CD4-positive, alpha-beta T cell treated with Interleukin-17A for 4 hours (primary cell): ENCODE results near the gene PDGFB.

ENCODE experiments used
- DNase-seq: peaks from one replicate; pipeline ENCODE4 v3.0.0-alpha.2; 2020; ENCODE audit warnings: mixed read lengths

PDGFB gene

DNA sequence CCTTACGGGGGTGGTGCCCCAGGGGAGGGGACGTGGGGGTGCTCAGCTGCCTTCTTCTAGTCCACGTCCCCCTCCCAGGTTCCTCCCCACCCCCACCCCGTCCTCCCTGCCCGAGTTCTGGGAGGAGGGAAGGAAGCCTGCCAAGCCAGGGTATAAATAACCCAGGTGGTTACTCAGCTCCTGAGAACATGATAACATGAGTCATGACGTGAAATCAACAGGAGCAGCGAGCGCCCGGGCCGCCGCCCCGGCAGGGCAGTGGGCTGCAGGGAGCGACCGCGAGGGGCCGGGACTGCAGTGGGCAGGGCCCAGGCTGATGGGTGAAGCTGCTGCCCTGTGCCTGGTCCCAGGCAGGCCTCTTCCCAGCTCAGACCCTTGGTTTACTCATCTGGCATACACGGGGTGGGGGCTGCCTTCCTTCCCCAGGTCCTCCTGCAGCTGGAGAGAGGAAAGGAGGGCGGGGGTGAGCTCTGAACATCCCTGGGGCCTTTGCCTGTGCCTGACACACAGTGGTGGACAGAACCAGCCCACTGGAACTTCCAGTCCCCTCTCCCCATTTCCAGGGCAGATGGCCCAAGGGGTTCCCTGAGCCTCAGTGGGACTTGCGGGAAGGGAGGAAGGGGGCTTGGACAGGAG, 8.8 kb upstream of the PDGFB start:
- DNase-seq: peak; percentile 59

- DNase-seq: no peak
These were observed 8.0 kb upstream of the PDGFB start for GRCh38 chr22:39252461-39253434.

- DNase-seq: no peak
These were observed 7.1 kb upstream of the PDGFB start for GRCh38 chr22:39251762-39252460.

- DNase-seq: no peak
These were observed 6.1 kb upstream of the PDGFB start for GRCh38 chr22:39250838-39251237.

- no peak for DNase-seq
These were observed 5.3 kb upstream of the PDGFB start for GRCh38 chr22:39250131-39250530.

DNA sequence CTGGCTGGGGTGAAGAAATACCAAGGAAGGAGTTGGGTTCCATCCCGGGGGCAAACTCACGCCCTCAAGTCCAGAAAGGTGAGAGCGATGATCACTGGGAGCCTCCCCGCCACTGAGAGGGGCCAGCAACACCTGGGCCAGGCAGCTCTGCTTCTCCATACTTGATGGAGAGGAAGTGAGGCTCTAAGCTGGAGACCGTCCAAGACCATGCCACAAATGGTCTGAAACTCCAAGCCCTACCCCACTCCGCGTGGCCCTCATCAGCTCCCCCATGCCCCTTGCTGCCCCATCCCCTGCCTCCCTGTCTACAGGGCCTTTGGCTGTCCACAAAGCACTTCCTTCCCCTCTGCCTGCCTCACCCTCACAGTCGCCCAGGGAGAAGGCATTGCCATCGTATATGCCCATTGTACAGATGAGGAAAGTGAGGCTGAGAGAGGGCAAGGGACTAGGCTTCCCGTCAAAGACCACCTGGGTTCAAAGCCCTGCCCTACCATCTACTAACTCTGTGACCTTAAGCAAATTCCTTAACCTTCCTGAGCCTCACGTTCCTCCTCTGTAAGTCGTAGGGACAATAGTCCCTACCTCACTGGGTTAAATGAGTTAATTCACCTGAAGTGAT, 4.4 kb upstream of the PDGFB start:
- DNase-seq: no peak

DNA sequence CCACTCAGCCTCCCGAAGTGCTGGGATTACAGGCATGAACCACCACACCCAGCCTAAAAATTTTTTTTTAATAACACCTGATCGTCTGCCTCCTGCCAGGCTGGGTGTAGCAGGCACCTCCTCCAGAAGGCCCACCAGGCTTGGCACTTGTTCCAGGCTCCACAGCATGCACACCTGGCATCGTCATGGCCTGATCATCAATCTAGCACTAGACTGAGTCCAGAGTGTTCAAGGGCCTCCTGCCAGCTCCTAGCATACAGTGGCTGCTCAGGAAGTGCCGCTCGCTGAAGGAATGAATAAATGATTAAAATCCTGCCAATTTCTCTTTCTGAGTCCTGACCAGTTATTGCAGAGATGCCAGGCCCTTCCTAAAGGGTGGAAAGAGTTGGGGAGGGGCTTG, 3.5 kb upstream of the PDGFB start:
- no peak for DNase-seq

- DNase-seq: no peak
These were observed 2.6 kb upstream of the PDGFB start for GRCh38 chr22:39247361-39247760.

DNA sequence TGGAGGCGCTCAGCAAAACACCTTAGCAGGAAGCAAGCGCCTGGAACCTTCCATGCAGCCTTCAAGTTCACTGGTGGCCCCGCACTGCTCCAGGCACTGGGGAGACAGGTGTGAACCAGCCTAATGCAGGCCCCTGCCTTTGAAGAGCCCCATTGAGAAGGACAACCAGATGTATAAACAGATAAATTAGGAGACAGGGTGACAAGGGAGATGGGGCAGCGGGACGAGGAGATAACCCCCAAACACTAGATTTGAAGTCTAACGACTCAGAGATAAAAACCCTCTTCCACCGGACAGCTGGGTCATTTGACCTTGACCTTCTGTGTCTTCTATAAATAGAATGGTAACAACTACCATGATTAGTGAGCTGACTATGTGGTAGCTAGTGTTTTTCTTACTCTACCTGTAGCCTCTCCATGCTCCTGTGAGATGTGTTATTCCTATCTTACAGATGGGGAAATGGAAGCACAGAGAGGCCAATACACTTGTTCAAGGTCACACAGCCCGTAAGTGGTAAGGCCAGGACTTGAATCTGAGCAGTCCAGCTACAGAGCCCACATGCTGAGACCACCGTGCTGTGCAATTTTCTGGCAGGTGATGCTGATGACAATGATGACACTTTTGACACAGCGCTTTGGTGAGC, 2.0 kb upstream of the PDGFB start:
- DNase-seq: no peak

DNA sequence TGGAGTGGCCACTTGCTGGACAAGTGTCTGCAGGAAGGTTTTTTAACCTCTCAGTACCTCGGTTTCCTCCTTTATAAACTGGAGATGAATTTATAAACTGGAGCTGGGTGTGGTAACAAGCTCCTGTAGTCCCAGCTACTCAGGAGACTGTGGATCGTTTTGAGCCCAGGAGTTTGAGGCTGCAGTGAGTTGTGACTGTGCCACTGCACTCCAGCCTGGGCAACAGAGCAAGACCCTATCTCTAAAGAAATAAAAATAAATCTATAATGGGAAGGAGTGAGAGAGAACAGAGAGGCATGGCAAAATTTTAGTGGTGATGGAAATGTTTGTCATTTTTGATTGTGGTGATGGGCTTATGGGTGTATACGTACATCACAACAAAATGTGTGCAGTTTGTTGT, 1.4 kb upstream of the PDGFB start:
- DNase-seq: no peak

GRCh38 chr22:39245130-39246039, 603 bp upstream of the PDGFB start:
- DNase-seq: no peak

DNA sequence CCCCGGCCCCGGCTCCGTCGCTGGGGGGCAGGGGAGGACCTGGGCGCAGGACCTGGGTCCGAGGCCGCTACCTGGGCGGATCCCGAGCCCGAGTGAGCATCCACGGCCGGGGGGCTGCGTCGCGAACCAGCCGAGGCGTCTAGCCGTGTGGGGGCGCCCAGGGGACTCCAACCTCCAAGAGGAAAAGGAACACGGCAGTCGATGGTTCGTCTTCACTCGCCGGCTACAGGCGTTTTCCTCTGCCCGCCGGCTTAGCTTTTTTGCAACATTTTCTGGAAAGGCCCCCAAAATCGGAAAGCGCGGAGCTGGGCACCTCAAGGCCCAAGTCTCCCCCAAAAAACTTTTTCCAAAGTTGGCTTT, 666 bp downstream of the PDGFB start:
- peak; percentile 38 for DNase-seq

DNA sequence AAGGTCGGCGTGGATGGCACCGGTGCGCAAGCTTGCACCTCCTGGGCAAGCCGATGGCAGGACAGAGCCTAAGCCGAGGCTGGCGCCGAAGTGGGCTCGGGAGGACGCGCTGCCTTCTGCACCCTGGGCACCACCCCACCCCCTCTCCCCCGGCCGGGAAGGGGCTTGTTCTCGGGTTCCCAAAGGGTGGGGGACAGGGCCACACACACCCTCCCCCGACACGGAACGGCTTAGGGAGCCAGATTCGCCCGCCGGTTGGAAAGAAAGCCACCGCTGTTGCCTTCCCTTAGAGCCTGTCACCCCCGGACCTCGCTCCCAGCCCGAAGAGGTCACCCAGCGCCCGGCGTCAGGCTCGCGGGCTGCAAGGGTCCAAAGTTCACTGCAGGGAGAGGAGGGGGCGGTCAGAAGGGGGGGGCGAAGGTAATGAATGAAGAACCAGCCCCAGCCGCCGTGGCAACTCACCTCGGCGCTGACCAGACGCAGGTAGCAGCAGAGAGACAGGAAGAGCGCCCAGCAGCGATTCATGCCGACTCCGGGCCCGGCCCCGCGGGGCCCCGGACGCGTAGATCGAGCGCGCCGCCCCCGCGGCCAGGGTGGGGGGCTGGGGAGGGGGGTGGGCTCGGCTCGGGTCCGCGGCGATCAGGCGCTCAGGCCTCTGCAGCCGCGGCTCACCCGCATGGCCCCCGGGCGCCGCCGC, 1.2 kb downstream of the PDGFB start:
- DNase-seq: peak; percentile 45

- peak; percentile 64 for DNase-seq
These were observed 2.0 kb downstream of the PDGFB start for GRCh38 chr22:39242595-39243438.

DNA sequence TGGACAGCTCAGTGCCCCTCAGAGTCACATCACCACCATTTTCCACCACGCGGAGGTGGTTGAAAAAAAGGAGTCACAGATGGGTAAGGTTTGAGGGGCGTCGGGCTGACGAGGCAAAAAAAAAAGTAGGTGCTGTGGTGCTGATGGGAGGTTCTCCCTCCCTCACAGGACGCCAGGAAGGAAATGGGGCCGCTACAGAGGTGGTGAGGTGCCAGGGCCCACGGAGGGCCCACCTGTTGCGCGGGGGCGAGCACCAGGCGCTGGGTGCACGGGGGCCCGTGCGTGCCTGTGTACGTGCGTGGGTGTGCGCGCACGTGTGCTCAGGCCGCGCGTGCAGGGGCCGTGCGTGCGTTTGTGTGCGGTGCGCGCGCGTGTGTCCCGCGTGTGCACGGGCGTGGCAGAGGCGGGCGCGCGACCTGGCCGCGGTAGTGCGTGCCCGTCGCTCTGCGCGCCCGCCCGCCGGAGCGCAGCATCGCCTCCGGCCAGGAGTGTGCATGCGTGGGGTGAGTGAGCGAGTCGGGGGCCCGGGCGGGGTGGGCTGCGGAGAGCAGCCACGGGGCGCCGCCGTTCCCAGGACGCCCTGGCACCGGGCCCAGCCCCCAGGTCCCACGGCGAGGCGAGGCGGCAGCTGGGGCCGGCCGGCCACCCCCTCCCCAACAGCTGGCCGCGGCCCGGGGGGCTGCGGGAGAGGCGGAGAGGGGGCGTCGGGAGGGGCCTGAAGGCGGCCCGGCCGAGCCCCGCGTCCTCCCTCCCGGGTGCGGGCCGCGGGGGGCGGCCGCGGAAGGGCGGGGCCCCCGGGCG, 2.8 kb downstream of the PDGFB start:
- peak; percentile 71 for DNase-seq

DNA sequence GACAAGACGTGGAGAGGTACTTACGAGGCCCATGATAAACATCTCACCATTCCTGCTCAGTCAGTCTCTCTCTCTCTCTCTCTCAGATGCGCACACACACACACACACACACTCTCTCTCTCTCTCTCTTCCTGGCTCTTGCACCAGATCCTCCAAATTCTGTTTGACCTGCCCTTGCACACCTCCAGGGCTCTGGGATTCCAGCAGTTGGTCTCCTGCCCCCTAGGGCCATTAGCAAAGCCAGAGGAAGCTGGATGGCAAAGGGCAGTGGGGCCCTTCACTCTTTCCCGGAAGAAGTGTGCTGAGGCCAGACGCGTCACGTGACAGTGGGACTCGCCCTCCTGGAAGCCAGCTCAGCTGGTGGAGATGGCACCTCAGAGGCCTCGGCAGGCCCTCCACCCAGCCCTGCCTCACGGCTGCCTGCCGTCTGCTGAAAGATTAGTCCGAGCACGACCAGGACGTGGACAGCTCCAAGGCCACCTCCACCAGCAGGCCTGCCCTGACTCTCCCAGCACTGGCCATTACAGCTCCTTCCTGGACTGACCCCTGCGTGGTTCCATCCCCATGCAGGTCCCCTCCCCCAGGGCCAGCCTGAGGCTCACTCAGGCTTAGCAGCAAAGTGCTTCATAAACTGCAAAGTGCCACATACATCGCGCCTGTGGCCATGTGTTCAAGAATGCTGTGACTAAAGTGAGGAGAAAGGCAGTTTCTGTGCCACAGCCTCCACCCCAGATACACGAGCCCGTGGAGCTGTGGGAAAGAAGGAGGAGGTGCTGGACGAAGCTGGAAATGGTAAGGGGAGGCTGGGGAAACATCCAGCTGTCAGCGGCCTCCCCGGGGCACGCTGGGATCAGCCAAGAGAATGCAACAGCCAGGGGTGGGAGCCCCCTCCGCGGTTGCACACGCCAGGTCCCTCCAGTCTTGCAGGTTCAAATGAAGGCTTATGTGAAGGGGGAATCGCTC, 3.7 kb downstream of the PDGFB start:
- DNase-seq: peak; percentile 65

DNA sequence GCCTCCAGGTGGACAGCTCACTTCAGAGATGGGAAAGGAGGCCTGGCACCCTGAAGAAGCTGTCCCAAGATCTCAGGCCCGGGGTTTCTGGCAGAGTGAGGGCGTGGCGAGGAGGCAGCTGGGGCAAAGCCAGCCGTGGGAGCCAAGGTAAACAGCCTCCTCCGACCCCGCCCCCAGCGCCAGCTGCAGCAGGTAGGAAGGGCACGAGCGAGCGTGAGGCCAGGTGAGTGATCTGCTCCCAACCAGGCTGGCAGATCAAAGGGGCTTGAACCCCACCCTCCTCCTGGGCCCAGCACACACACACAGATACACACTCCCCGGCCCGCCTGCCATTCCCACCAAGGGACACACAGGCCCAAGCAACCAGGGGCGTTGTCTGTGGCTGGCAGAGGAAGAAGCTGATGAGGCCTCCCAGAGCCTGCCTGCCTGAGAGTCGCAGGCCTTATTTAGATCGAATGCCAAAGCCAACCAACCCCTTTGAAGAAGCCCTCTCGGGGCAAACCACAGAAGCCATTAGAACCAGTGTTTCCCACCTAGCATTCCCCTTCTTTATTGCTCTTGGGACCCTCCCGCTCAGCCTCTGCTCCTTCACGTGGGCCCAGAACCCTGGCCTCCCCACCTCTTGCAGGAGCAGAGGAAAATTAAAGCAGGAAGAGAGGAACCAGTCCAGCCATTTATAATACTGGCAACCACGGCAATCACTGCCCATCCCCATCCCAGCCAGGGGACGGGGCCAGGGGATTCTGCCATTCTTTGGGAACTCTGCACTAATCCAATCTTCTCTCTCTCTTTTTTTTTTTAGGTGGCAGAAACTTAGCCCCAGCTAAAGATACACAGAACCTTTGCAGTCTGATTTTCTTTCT, 5.0 kb downstream of the PDGFB start:
- peak; percentile 67 for DNase-seq
